ENCODE measurements around the gene PGAM1.
"Not testable (repeated sequence)": the region's sequence is repeated elsewhere in the genome, so short reads cannot be mapped to it uniquely, and the experiment has no call there.

Gene PGAM1

DNA sequence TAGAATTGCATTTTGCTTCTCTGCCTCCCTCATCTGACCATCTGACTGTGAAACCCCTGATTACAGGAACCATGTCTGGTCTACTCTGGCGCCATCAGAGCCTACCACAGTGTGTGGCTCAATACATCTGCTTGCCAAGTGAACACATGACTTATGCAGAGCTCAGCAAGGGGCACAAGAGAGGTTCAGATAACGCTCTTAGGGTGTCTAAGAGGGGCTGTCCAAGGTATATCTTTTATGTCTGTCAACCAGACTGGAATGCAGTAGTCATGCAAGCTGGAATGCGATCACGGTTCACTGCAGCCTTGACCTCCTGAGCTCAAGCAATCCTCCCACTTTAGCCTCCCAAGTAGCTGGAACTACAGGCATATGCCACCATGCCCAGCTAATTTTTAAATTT is 14.6 kb upstream of the PGAM1 start:
- Histone ChIP-seq H3K9ac (ENCODE audit: low read length) (no peak overlapping the region), H3K9me3 (ENCODE audit: control insufficient read depth, low read length) (no peaks in the 10 kb centered on the region), H3K27me3 (replicated peaks; ENCODE audit: control insufficient read depth, insufficient read depth, low read length) (no peaks in the 10 kb centered on the region), H3K4me3 (ENCODE audit: low read length) (no peak overlapping the region), H3K4me1 (ENCODE audit: control insufficient read depth, insufficient read depth, low read length) (peaks cover 11% of the 10 kb centered on the region), H3K36me3 (ENCODE audit: control insufficient read depth, insufficient read depth, low read length, severe bottlenecking) (no peaks in the 10 kb centered on the region)
- no peak for DNase-seq (ENCODE audit: low read depth)

- H3K9me3 ChIP-seq (ENCODE audit: control insufficient read depth, low read length), result no peaks in the 10 kb centered on the region
- peaks cover 8% of the 10 kb centered on the region for H3K4me1 ChIP-seq (ENCODE audit: control insufficient read depth, insufficient read depth, low read length)
- H3K27me3 ChIP-seq (replicated peaks; ENCODE audit: control insufficient read depth, insufficient read depth, low read length), result no peaks in the 10 kb centered on the region
- H3K9ac ChIP-seq (ENCODE audit: low read length), result no peak overlapping the region
- H3K36me3 ChIP-seq (ENCODE audit: control insufficient read depth, insufficient read depth, low read length, severe bottlenecking), result no peaks in the 10 kb centered on the region
- no peak for DNase-seq (ENCODE audit: low read depth)
- H3K4me3 ChIP-seq (ENCODE audit: low read length), result no peak overlapping the region
These were observed 13.1 kb upstream of the PGAM1 start for GRCh38 chr10:97412891-97413304.

DNA sequence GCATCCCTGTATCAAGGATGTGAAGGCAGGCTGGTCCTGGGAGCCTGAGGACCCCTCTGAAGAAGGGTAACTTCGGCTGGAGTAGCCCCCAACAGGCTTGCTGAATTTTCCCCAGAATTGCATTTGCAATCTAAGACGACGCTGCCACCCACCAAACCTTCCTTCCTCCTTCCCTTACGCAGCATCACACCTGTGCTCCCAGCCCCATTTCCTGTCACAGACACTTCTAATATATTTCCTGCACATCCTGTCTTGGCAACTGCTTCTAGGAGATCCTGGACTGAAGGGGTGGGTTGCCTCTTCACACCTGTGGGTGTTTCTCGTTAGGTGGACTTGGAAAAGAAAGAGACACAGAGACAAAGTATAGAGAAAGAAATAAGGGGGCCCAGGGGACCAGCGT is 9.4 kb upstream of the PGAM1 start:
- no peak for DNase-seq (ENCODE audit: low read depth)
- no peak overlapping the region for H3K9ac ChIP-seq (ENCODE audit: low read length)
- H3K4me1 ChIP-seq (ENCODE audit: control insufficient read depth, insufficient read depth, low read length), result peaks cover 14% of the 10 kb centered on the region
- no peaks in the 10 kb centered on the region for H3K9me3 ChIP-seq (ENCODE audit: control insufficient read depth, low read length)
- no peak overlapping the region for H3K4me3 ChIP-seq (ENCODE audit: low read length)
- H3K36me3 ChIP-seq (ENCODE audit: control insufficient read depth, insufficient read depth, low read length, severe bottlenecking), result no peaks in the 10 kb centered on the region
- no peaks in the 10 kb centered on the region for H3K27me3 ChIP-seq (replicated peaks; ENCODE audit: control insufficient read depth, insufficient read depth, low read length)

DNA sequence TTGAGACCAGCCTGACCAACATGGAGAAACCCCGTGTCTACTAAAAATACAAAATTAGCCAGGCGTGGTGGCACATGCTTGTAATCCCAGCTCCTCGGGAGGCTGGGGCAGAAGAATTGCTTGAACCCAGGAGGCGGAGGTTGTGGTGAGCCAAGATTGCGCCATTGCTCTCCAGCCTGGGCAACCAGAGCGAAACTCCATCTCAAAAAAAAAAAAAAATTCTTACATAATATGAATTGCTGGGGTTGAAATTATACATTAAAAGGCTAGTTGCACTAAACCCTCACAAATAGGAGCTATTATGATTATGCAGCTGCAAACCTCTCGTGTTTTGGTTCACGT is 2.3 kb upstream of the PGAM1 start:
- not testable (repeated sequence) for DNase-seq (ENCODE audit: low read depth); H3K4me3 ChIP-seq (ENCODE audit: low read length); H3K9me3 ChIP-seq (ENCODE audit: control insufficient read depth, low read length); H3K9ac ChIP-seq (ENCODE audit: low read length); H3K36me3 ChIP-seq (ENCODE audit: control insufficient read depth, insufficient read depth, low read length, severe bottlenecking); H3K27me3 ChIP-seq (replicated peaks; ENCODE audit: control insufficient read depth, insufficient read depth, low read length)
- H3K4me1 ChIP-seq (ENCODE audit: control insufficient read depth, insufficient read depth, low read length), result peaks cover 34% of the 10 kb centered on the region

- Histone ChIP-seq H3K4me3 (ENCODE audit: low read length) (peak overlapping the region; percentile 97), H3K36me3 (ENCODE audit: control insufficient read depth, insufficient read depth, low read length, severe bottlenecking) (peaks cover 25% of the 10 kb centered on the region), H3K27me3 (replicated peaks; ENCODE audit: control insufficient read depth, insufficient read depth, low read length) (no peaks in the 10 kb centered on the region), H3K9me3 (ENCODE audit: control insufficient read depth, low read length) (no peaks in the 10 kb centered on the region), H3K9ac (ENCODE audit: low read length) (peak overlapping the region; percentile 98), H3K4me1 (ENCODE audit: control insufficient read depth, insufficient read depth, low read length) (peaks cover 40% of the 10 kb centered on the region)
- peak; percentile 51 for DNase-seq (ENCODE audit: low read depth)
These were observed 982 bp downstream of the PGAM1 start for GRCh38 chr10:97426776-97427570.

DNA sequence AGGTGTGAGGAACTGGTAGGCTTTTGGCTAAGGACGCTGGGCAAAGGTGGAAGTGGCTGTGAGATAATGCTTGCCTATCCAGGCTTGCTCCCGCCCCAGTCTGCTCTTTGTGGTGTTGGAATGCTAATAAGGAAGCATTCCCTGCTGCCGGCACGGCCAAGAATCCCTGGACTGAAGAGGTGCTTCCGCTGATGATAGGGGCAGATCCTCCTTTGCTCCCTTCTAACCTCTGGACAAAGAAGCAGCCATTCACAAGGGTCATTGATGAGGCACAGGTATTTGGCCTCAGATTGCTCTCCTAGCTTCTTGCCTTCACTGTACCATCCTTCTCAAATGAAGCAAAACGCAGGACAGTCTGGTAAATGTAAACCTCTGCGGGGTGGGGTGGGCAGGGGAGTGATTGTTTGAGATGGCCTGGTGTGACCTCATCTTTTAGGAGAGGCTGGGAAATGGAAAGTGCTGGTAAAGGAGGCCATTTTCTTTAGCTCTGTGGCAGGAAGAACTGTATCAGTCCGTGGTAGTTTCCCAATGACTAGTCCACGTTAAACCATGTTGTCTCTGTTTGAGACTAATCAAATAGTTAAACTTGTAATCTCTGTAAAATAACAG is 1.7 kb downstream of the PGAM1 start:
- no peaks in the 10 kb centered on the region for H3K9me3 ChIP-seq (ENCODE audit: control insufficient read depth, low read length)
- peak overlapping the region; percentile 97 for H3K4me3 ChIP-seq (ENCODE audit: low read length)
- DNase-seq (ENCODE audit: low read depth), result peak; percentile 48
- peaks cover 28% of the 10 kb centered on the region for H3K36me3 ChIP-seq (ENCODE audit: control insufficient read depth, insufficient read depth, low read length, severe bottlenecking)
- H3K9ac ChIP-seq (ENCODE audit: low read length), result peak overlapping the region; percentile 98
- H3K27me3 ChIP-seq (replicated peaks; ENCODE audit: control insufficient read depth, insufficient read depth, low read length), result no peaks in the 10 kb centered on the region
- peaks cover 40% of the 10 kb centered on the region for H3K4me1 ChIP-seq (ENCODE audit: control insufficient read depth, insufficient read depth, low read length)

GRCh38 chr10:97428572-97428981 is 2.6 kb downstream of the PGAM1 start:
- Histone ChIP-seq H3K4me3 (ENCODE audit: low read length) (peak overlapping the region; percentile 97), H3K9me3 (ENCODE audit: control insufficient read depth, low read length) (no peaks in the 10 kb centered on the region), H3K4me1 (ENCODE audit: control insufficient read depth, insufficient read depth, low read length) (peaks cover 37% of the 10 kb centered on the region), H3K9ac (ENCODE audit: low read length) (peak overlapping the region; percentile 98), H3K36me3 (ENCODE audit: control insufficient read depth, insufficient read depth, low read length, severe bottlenecking) (peaks cover 32% of the 10 kb centered on the region), H3K27me3 (replicated peaks; ENCODE audit: control insufficient read depth, insufficient read depth, low read length) (no peaks in the 10 kb centered on the region)
- peak; percentile 48 for DNase-seq (ENCODE audit: low read depth)

- Histone ChIP-seq H3K9me3 (ENCODE audit: control insufficient read depth, low read length) (no peaks in the 10 kb centered on the region), H3K4me1 (ENCODE audit: control insufficient read depth, insufficient read depth, low read length) (peaks cover 8% of the 10 kb centered on the region), H3K4me3 (ENCODE audit: low read length) (no peak overlapping the region), H3K9ac (ENCODE audit: low read length) (no peak overlapping the region), H3K27me3 (replicated peaks; ENCODE audit: control insufficient read depth, insufficient read depth, low read length) (no peaks in the 10 kb centered on the region), H3K36me3 (ENCODE audit: control insufficient read depth, insufficient read depth, low read length, severe bottlenecking) (peaks cover 72% of the 10 kb centered on the region)
- no peak for DNase-seq (ENCODE audit: low read depth)
These were observed 8.1 kb downstream of the PGAM1 start for GRCh38 chr10:97434055-97434454.

GRCh38 chr10:97434557-97434956 is 8.6 kb downstream of the PGAM1 start:
- H3K36me3 ChIP-seq (ENCODE audit: control insufficient read depth, insufficient read depth, low read length, severe bottlenecking), result peaks cover 73% of the 10 kb centered on the region

DNA sequence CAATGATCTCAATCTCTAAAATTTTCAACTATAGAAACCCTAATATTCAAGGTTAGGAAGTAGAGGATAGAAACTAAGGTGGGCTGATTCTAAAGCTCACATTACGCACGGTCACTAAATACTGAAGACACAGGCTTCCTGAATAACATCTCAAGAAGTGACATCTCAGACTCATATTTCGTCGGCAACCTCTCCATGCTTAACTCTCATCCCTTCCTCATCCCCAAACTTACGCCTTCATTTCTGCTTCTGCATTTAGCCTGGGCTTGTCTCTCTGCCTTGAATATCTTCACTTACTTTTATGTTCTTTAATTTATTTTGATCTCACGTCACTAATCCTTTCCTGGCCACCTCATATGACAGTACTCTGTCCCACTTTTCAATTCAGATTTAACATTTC is 9.2 kb downstream of the PGAM1 start:
- Histone ChIP-seq H3K9me3 (ENCODE audit: control insufficient read depth, low read length) (no peaks in the 10 kb centered on the region), H3K9ac (ENCODE audit: low read length) (no peak overlapping the region), H3K4me3 (ENCODE audit: low read length) (no peak overlapping the region), H3K4me1 (ENCODE audit: control insufficient read depth, insufficient read depth, low read length) (no peaks in the 10 kb centered on the region), H3K27me3 (replicated peaks; ENCODE audit: control insufficient read depth, insufficient read depth, low read length) (no peaks in the 10 kb centered on the region), H3K36me3 (ENCODE audit: control insufficient read depth, insufficient read depth, low read length, severe bottlenecking) (peaks cover 73% of the 10 kb centered on the region)
- DNase-seq (ENCODE audit: low read depth), result no peak

More at GRCh38 chr10:97434557-97434956, 8.6 kb downstream of the PGAM1 start:
- Histone ChIP-seq H3K9ac (ENCODE audit: low read length) (no peak overlapping the region), H3K4me3 (ENCODE audit: low read length) (no peak overlapping the region), H3K4me1 (ENCODE audit: control insufficient read depth, insufficient read depth, low read length) (peaks cover 4% of the 10 kb centered on the region), H3K27me3 (replicated peaks; ENCODE audit: control insufficient read depth, insufficient read depth, low read length) (no peaks in the 10 kb centered on the region), H3K9me3 (ENCODE audit: control insufficient read depth, low read length) (no peaks in the 10 kb centered on the region)
- DNase-seq (ENCODE audit: low read depth), result no peak

GRCh38 chr10:97442277-97442676 is 16.3 kb downstream of the PGAM1 start:
- peaks cover 14% of the 10 kb centered on the region for H3K4me1 ChIP-seq (ENCODE audit: control insufficient read depth, insufficient read depth, low read length)
- no peaks in the 10 kb centered on the region for H3K9me3 ChIP-seq (ENCODE audit: control insufficient read depth, low read length)
- H3K36me3 ChIP-seq (ENCODE audit: control insufficient read depth, insufficient read depth, low read length, severe bottlenecking), result peaks cover 42% of the 10 kb centered on the region
- no peak overlapping the region for H3K9ac ChIP-seq (ENCODE audit: low read length)
- DNase-seq (ENCODE audit: low read depth), result no peak
- H3K4me3 ChIP-seq (ENCODE audit: low read length), result no peak overlapping the region
- no peaks in the 10 kb centered on the region for H3K27me3 ChIP-seq (replicated peaks; ENCODE audit: control insufficient read depth, insufficient read depth, low read length)

Measured in adipocyte (in vitro differentiated cells).